ENCODE measurements around the gene BARX1.

- TF ChIP-seq CTCF (IDR thresholded peaks at IDR 0.05; ENCODE audit: insufficient read depth, low read length, poor library complexity, severe bottlenecking): no peak
- TF ChIP-seq EZH2phosphoT487 (conservative IDR thresholded peaks at IDR 0.05; ENCODE audit: low read length): no peak
Measured at GRCh38 chr9:93960971-93961841, 6.1 kb upstream of the BARX1 start.
